ENCODE measurements around the gene OTOGL. TPM values are rescaled to one million over a fixed set of nuclear protein-coding genes. Genes with fewer than 3 reads are reported as not detected.

Gene OTOGL
- total RNA-seq, 2 experiments from 2014 or later = not detected

DNA sequence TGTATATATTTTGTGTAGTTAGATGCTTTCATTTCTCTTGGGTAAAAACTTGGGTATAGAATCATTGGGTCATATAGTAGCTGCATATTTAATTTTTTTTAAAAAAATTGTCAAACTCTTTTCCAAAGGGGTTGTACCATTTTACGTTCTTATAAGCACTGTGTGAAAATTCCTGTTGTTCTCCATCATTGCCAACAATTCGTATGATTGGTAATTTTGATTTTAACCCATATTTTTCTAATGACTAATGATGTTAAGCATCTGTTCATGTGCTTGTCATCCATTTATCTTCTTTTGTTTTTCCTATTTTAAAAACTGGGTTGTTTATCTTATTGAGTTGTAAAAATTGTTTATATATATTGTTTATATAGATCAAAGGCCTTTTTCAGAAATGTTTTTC lies 77.4 kb downstream of the OTOGL start:
- DNase-seq = no peak
- Mint-ChIP-seq H3K4me3 (no peak overlapping the region), H3K4me1 (peaks cover 21% of the 10 kb centered on the region), H3K27ac (no peak overlapping the region), H3K9me3 (peaks cover 3% of the 10 kb centered on the region), H3K27me3 (peaks cover 3% of the 10 kb centered on the region), H3K36me3 (ENCODE audit: low read depth) (no peaks in the 10 kb centered on the region)
- ChIA-PET POLR2A (no interaction called here), CTCF (no interaction called here)

DNA sequence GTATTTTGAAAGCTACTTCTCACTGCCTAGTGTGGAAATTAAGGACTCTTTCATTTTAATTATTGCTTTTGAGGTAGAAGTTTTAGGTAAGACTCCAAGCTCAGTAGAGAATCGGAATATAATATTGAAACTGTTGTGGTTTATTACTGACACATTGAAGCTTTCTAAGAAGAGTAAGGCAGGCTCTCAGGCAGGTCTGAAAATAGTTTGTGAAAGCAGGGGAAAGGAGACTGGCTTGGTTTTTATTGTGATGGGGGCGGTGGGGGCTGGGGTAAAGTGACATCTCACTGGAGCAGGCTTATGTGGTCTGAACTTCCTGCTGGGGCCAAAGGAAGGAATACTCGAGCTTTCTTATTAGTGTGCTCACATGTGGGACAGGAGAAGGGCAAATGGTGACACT lies 79.5 kb downstream of the OTOGL start:
- no peak overlapping the region for H3K4me3 Mint-ChIP-seq
- peaks cover 25% of the 10 kb centered on the region for H3K4me1 Mint-ChIP-seq
- DNase-seq = peak; percentile 28
- H3K36me3 Mint-ChIP-seq (ENCODE audit: low read depth) = no peaks in the 10 kb centered on the region
- no peaks in the 10 kb centered on the region for H3K9me3 Mint-ChIP-seq
- H3K27me3 Mint-ChIP-seq = no peaks in the 10 kb centered on the region
- ChIA-PET CTCF (interaction anchor here (0.8 to 1.3 kb wide), 3 partner anchors 9 to 293 kb away, joined by 3 to 4 read pairs (median 3); no protein-coding TSS in a partner anchor), POLR2A (interaction anchor here (0.8 kb wide), 1 partner anchor 243 kb away, joined by 3 read pairs; no protein-coding TSS in a partner anchor)
- peak overlapping the region; percentile 1 for H3K27ac Mint-ChIP-seq

DNA sequence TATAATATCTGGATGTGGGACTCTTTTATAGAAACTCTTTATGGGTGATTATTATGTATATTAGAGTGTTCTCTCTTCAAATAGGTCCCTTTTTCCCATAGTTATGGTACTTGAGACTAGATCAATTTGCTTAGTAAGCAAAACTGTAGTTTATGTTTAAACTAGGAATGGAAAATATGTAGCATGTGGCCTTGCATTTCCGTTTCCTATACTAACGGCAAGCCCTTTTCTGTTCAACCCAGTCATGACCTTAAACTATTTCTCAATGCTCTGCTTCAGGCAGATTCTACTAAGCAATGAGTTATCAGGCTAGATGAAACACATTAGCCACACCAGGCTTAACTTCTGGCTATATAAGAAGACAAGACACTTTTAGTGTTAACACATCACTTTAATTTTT lies 84.6 kb downstream of the OTOGL start:
- Mint-ChIP-seq H3K9me3 (no peaks in the 10 kb centered on the region), H3K4me3 (no peak overlapping the region), H3K27ac (no peak overlapping the region), H3K27me3 (peaks cover 2% of the 10 kb centered on the region), H3K4me1 (peaks cover 14% of the 10 kb centered on the region), H3K36me3 (ENCODE audit: low read depth) (no peaks in the 10 kb centered on the region)
- POLR2A ChIA-PET = no interaction called here
- CTCF ChIA-PET = no interaction called here
- no peak for DNase-seq

DNA sequence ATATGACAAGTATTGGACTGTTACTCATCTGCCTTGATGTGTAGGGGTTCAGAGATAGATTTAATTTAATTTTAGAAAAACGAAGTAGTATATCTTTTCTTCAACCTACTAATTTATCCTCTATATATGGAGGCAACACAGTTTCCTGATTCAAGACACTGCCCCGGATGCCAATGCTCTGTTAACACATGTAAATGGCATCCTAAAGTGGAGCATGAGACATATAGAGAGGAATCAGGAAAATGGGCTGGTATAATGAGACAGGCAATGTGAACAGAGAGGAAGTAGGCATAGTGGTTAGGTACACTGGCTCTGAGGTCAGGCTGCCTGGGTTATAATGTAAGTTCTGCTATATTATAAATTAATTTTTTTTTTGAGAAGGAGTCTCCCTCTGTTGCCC lies 85.6 kb downstream of the OTOGL start:
- POLR2A ChIA-PET = no interaction called here
- Mint-ChIP-seq H3K4me1 (peaks cover 5% of the 10 kb centered on the region), H3K36me3 (ENCODE audit: low read depth) (no peaks in the 10 kb centered on the region), H3K4me3 (no peak overlapping the region), H3K27me3 (peaks cover 2% of the 10 kb centered on the region), H3K9me3 (no peaks in the 10 kb centered on the region), H3K27ac (no peak overlapping the region)
- CTCF ChIA-PET = no interaction called here
- no peak for DNase-seq

DNA sequence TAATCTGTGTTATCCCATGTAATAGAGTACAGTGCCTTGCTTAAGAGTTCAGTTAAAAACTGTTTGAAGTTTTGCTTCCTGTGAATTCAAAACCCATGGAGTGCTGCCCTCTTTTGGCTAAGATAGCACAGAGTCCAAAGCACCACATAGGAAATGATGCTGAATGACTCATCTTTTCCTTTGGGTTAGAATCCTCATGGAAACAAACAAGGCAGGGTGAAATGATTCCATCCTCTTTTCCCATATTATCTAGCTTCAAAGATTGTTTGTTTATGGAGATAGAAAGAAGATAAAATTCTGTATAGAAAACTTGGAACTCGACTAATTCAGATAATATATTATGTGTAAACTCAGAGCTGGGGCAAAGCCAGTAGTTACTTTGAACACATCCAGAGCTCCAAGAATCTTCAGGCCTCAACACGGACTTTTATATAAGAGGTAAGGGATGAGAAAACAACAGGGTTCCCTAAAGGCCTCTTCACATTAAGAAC lies 87.4 kb downstream of the OTOGL start:
- CTCF ChIA-PET = interaction anchor here (0.6 to 1.6 kb wide), 11 partner anchors 9 to 372 kb away, joined by 3 to 7 read pairs (median 4); no protein-coding TSS in a partner anchor
- no peak overlapping the region for H3K27ac Mint-ChIP-seq
- DNase-seq = peak; percentile 28
- no peaks in the 10 kb centered on the region for H3K9me3 Mint-ChIP-seq
- no peaks in the 10 kb centered on the region for H3K36me3 Mint-ChIP-seq (ENCODE audit: low read depth)
- no peak overlapping the region for H3K4me3 Mint-ChIP-seq
- H3K27me3 Mint-ChIP-seq = peaks cover 2% of the 10 kb centered on the region
- H3K4me1 Mint-ChIP-seq = peaks cover 5% of the 10 kb centered on the region
- POLR2A ChIA-PET = interaction anchor here (1.1 kb wide), 1 partner anchor 251 kb away, joined by 4 read pairs; no protein-coding TSS in a partner anchor

DNA sequence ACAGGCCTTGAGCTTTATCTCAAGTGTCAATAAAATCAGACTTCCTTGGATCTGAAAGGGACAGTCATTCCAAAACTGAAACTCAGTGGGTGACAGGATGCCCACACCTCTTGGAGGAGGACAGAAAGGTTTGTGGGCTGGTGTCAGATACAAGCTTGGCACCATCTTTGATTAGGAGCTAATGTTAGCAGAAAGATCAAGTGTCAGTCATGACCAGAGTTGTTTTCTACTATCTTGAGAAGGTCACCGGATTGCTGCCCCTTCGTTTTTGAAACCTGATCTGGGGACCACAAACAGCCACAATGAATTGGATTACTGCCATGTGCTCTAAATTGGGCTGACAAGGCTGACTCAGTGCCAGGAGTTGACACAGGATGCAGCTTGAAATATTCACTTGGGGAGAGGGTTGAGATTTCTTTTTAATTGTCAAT lies 88.3 kb downstream of the OTOGL start:
- H3K27ac Mint-ChIP-seq = no peak overlapping the region
- no peak overlapping the region for H3K4me3 Mint-ChIP-seq
- H3K27me3 Mint-ChIP-seq = peaks cover 2% of the 10 kb centered on the region
- no peaks in the 10 kb centered on the region for H3K36me3 Mint-ChIP-seq (ENCODE audit: low read depth)
- POLR2A ChIA-PET = interaction anchor here (1.1 kb wide), 1 partner anchor 252 kb away, joined by 4 read pairs; no protein-coding TSS in a partner anchor
- H3K4me1 Mint-ChIP-seq = peaks cover 2% of the 10 kb centered on the region
- DNase-seq = peak; percentile 22
- CTCF ChIA-PET = interaction anchor here (0.9 to 1.6 kb wide), 9 partner anchors 8 to 300 kb away, joined by 3 to 7 read pairs (median 4); no protein-coding TSS in a partner anchor
- no peaks in the 10 kb centered on the region for H3K9me3 Mint-ChIP-seq

DNA sequence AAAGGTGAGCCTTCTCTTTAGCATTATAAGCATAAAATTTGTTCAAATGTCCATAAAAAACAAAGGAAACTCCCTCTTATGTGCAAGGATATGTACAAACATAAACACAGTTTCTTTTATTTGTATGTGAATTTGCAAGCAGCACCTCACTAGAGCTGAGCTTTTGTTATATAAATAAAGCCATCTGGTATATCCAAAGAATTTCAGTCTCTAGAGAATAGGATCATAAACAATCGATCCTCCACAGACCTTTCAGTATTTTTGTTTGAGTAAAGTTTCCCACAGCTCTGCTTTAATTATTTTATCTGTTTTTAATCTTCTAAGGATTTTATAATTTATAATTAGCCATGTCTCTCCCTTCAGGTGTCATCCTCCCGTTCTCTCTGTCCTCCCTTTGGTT lies 89.2 kb downstream of the OTOGL start:
- H3K27me3 Mint-ChIP-seq = peaks cover 3% of the 10 kb centered on the region

DNA sequence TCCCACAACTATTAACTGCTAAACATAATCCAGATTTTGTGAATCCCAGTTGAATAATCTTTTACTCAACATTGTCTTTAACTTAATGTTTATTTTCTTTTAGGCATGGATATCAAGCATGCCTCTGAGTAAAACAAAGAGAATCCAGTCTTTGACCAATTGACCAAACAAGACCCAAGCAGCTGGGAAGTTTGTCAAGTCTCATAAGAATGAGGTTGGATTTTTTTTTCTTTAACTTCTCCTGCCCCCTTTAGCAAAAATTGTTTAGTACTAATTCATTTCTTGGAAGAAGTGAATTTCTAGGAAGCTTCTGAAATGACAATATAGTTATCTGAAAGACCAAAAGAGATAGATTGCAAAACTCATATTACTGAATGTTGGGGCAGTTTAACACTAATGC lies 89.9 kb downstream of the OTOGL start:
- Mint-ChIP-seq H3K9me3 (no peaks in the 10 kb centered on the region), H3K36me3 (ENCODE audit: low read depth) (no peaks in the 10 kb centered on the region), H3K27me3 (peaks cover 5% of the 10 kb centered on the region), H3K27ac (no peak overlapping the region), H3K4me3 (no peak overlapping the region), H3K4me1 (peaks cover 2% of the 10 kb centered on the region)
- POLR2A ChIA-PET = no interaction called here
- no peak for DNase-seq
- CTCF ChIA-PET = interaction anchor here (0.9 kb wide), 1 partner anchor 301 kb away, joined by 3 read pairs; no protein-coding TSS in a partner anchor

More for the DNA sequence above, 89.2 kb downstream of the OTOGL start:
- CTCF ChIA-PET = interaction anchor here (0.9 to 1.6 kb wide), 2 partner anchors 10 to 301 kb away, joined by 3 to 4 read pairs; no protein-coding TSS in a partner anchor
- POLR2A ChIA-PET = no interaction called here
- Mint-ChIP-seq H3K9me3 (no peaks in the 10 kb centered on the region), H3K36me3 (ENCODE audit: low read depth) (no peaks in the 10 kb centered on the region), H3K27ac (no peak overlapping the region), H3K4me1 (peaks cover 2% of the 10 kb centered on the region), H3K4me3 (no peak overlapping the region)
- DNase-seq = no peak

DNA sequence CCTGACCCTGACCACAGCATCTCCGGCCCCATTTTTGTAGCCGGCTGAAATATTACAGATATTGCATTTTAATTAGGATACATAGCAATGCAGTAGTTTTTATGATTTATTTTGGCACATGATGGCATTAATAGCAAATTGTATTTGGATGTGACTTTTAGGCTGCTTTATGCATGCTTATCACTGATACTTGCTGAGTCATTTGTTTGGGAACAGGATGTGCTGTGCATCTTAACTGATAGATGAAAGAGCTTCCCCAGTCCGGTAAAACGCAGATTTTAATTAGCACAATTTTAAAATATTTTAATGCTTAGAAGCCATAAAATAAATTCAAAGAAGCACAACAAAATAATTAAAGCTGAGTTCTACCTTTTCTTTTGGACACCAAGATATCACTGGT lies 90.7 kb downstream of the OTOGL start:
- Mint-ChIP-seq H3K27ac (no peak overlapping the region), H3K36me3 (ENCODE audit: low read depth) (no peaks in the 10 kb centered on the region), H3K4me1 (peaks cover 2% of the 10 kb centered on the region), H3K9me3 (no peaks in the 10 kb centered on the region), H3K27me3 (peaks cover 5% of the 10 kb centered on the region), H3K4me3 (no peak overlapping the region)
- ChIA-PET CTCF (interaction anchor here (0.6 to 0.7 kb wide), 3 partner anchors 66 to 1620 kb away, joined by 3 to 5 read pairs (median 5); no protein-coding TSS in a partner anchor), POLR2A (no interaction called here)
- DNase-seq = no peak

DNA sequence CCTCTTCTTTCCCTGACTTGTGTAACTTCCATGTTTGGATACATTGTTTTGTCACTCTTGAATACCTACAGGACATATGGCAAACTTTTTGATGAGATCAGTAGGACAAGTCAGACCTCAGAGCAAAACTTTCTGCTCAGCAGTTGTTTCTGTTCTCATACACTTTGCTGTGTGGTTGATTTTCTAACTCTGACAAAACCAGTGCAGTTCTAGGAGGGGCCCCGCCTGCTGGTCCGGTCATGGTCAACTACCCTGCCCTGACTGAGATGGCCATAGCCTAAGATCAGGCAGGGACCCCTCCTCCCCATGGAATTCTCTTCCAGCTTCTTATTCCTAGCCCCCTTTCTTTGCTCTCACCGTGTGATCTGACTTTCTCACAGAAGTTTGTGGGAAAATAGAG lies 92.8 kb downstream of the OTOGL start:
- no peaks in the 10 kb centered on the region for H3K36me3 Mint-ChIP-seq (ENCODE audit: low read depth)
- peaks cover 5% of the 10 kb centered on the region for H3K27me3 Mint-ChIP-seq
- H3K9me3 Mint-ChIP-seq = no peaks in the 10 kb centered on the region
- peaks cover 2% of the 10 kb centered on the region for H3K4me1 Mint-ChIP-seq
- ChIA-PET POLR2A (no interaction called here), CTCF (no interaction called here)
- H3K4me3 Mint-ChIP-seq = no peak overlapping the region
- H3K27ac Mint-ChIP-seq = no peak overlapping the region
- no peak for DNase-seq

DNA sequence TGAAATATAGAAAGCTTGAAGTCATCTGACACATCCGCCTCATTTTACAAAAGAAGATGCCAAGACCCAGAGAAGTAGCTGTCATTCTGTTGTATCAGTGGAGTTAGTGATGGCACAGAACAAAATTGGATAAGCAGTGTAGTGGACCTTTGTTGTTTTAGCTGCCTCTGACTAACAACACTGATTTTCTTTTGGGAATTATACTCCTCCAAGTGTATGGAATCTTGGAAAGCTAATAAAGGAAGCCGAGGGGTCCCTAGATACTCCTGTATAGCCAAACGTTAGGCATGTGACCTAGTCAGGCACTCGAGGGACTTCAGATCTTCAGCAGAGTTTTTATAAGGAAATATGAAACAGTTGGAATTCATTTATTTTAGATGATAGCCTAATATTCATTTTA lies 94.5 kb downstream of the OTOGL start:
- CTCF ChIA-PET = no interaction called here
- H3K27me3 Mint-ChIP-seq = peaks cover 7% of the 10 kb centered on the region
- no peaks in the 10 kb centered on the region for H3K36me3 Mint-ChIP-seq (ENCODE audit: low read depth)
- H3K9me3 Mint-ChIP-seq = no peaks in the 10 kb centered on the region
- H3K4me1 Mint-ChIP-seq = peaks cover under 1% of the 10 kb centered on the region
- no peak overlapping the region for H3K27ac Mint-ChIP-seq
- H3K4me3 Mint-ChIP-seq = no peak overlapping the region
- POLR2A ChIA-PET = no interaction called here
- no peak for DNase-seq

DNA sequence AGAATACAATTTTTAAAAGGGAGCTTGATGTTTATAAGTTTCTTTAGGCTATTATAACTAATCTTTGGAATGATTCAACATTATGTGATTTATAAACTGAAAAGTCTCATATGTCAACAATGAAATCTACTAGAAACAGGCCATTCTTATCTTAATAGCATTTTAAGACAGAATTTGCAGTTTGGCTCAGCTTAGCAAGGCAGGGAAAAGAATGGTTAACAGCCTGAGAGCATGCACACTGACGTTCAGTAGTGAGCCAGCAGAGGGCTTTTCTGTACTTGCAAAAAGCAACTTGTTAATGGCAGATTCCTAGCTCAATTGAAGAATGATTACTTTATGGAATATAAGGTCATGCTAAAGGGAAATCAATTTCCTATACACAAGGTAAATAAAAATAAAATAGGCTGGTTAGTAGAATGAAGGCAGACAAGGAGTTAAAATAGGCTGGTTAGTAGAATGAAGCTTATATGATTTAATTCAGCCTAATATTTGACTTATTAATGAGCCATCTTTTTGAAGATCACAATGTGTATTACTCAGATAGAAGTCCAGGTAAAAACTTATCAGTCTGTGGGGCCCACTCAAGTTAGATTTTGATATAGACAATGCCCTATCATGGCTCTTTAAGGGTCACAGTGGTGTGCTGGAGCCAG lies 95.9 kb downstream of the OTOGL start:
- no peaks in the 10 kb centered on the region for H3K36me3 Mint-ChIP-seq (ENCODE audit: low read depth)
- H3K27me3 Mint-ChIP-seq = peaks cover 10% of the 10 kb centered on the region
- DNase-seq = no peak
- H3K27ac Mint-ChIP-seq = no peak overlapping the region
- CTCF ChIA-PET = interaction anchor here (0.9 to 1.4 kb wide), 2 partner anchors 8 to 76 kb away, joined by 3 to 7 read pairs; no protein-coding TSS in a partner anchor
- H3K4me3 Mint-ChIP-seq = no peak overlapping the region
- POLR2A ChIA-PET = no interaction called here
- no peaks in the 10 kb centered on the region for H3K4me1 Mint-ChIP-seq
- no peaks in the 10 kb centered on the region for H3K9me3 Mint-ChIP-seq

DNA sequence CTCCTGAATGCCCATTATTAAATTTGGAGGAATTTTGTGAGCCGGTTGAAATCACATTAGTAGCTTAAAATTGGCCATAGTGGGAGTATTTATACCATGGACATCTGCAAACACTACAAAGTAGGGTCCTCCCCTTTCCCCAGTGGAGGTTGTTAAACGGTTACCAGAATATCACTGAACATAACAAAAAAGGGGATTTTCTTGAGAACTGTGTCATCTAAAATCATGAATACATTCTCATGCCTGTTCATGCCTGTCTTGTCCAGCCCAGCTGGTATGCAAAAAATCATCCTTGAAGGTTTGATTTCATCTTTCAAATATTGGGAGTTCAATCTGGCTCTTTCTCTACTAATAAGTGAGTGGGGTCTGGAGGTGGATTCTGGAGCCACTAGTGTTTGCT lies 96.4 kb downstream of the OTOGL start:
- Mint-ChIP-seq H3K27me3 (peaks cover 10% of the 10 kb centered on the region), H3K4me3 (no peak overlapping the region), H3K36me3 (ENCODE audit: low read depth) (no peaks in the 10 kb centered on the region), H3K9me3 (no peaks in the 10 kb centered on the region), H3K27ac (no peak overlapping the region), H3K4me1 (no peaks in the 10 kb centered on the region)
- DNase-seq = no peak
- ChIA-PET CTCF (interaction anchor here (0.9 to 1.4 kb wide), 2 partner anchors 9 to 75 kb away, joined by 3 to 7 read pairs; no protein-coding TSS in a partner anchor), POLR2A (no interaction called here)

All from activated CD4-positive, alpha-beta memory T cell treated with anti-CD3 and anti-CD28 coated beads, Interleukin-2, amount 10 ng/mL, durations not matched to agents 7 days and 5 days (primary cell).